IPS-18c (cell line): ENCODE results near the gene REXO1.

Experiments used
- H3K4me3 ChIP-seq: 2 replicates; pipeline ENCODE4 v1.7.0; 2013; ENCODE audit warnings: low read depth, mild to moderate bottlenecking, low read length, moderate library complexity; ENCODE audit not compliant: insufficient read depth
- H3K9me3 ChIP-seq: one replicate; pipeline ENCODE4 v1.6.1; 2013; ENCODE audit warnings: mild to moderate bottlenecking, low read length, moderate library complexity; ENCODE audit not compliant: control insufficient read depth, insufficient read depth

The REXO1 gene

GRCh38 chr19:1863638-1864479 is 15.6 kb upstream of the REXO1 start:
- H3K4me3 ChIP-seq = peak overlapping the region; percentile 76; the same call in 1 of the 2 replicates

GRCh38 chr19:1863328-1863637 is 15.0 kb upstream of the REXO1 start, which contains the start of gene KLF16:
KLF16 (minus strand) TSS chr19:1863579; CDS start chr19:1863497, 82 bp downstream.
- Histone ChIP-seq H3K4me3 (peak within 1 kb of the TSS; percentile 76), H3K9me3 (no peaks in the 10 kb centered on the region)

More at GRCh38 chr19:1863638-1864479, 15.6 kb upstream of the REXO1 start:
- H3K9me3 ChIP-seq = no peaks in the 10 kb centered on the region

GRCh38 chr19:1862424-1863327 is 14.4 kb upstream of the REXO1 start:
- H3K4me3 ChIP-seq = peak overlapping the region; percentile 74
- no peaks in the 10 kb centered on the region for H3K9me3 ChIP-seq

- H3K4me3 ChIP-seq = peak overlapping the region; percentile 69
- H3K9me3 ChIP-seq = no peaks in the 10 kb centered on the region
Observed at GRCh38 chr19:1862068-1862423, 13.8 kb upstream of the REXO1 start.

GRCh38 chr19:1861599-1862031 is 13.3 kb upstream of the REXO1 start:
- no peaks in the 10 kb centered on the region for H3K9me3 ChIP-seq
- H3K4me3 ChIP-seq = peak overlapping the region; percentile 69

GRCh38 chr19:1860821-1861598 is 12.7 kb upstream of the REXO1 start:
- Histone ChIP-seq H3K9me3 (no peaks in the 10 kb centered on the region), H3K4me3 (peak overlapping the region; percentile 69)

- peak overlapping the region; percentile 69 for H3K4me3 ChIP-seq
- no peaks in the 10 kb centered on the region for H3K9me3 ChIP-seq
Observed at GRCh38 chr19:1860042-1860775, 11.9 kb upstream of the REXO1 start.

GRCh38 chr19:1859331-1859781 is 11.1 kb upstream of the REXO1 start:
- Histone ChIP-seq H3K9me3 (no peaks in the 10 kb centered on the region), H3K4me3 (peak overlapping the region; percentile 34)

- Histone ChIP-seq H3K9me3 (no peaks in the 10 kb centered on the region), H3K4me3 (peak overlapping the region; percentile 34; the same call in 1 of the 2 replicates)
Observed at GRCh38 chr19:1858412-1859081, 10.3 kb upstream of the REXO1 start.

- peak overlapping the region; percentile 57 for H3K4me3 ChIP-seq
Observed at GRCh38 chr19:1857648-1858326, 9.5 kb upstream of the REXO1 start.

GRCh38 chr19:1856698-1857603 is 8.7 kb upstream of the REXO1 start:
- peak overlapping the region; percentile 57 for H3K4me3 ChIP-seq
- no peaks in the 10 kb centered on the region for H3K9me3 ChIP-seq

More at GRCh38 chr19:1857648-1858326, 9.5 kb upstream of the REXO1 start:
- H3K9me3 ChIP-seq = no peaks in the 10 kb centered on the region

- peak overlapping the region; percentile 57 for H3K4me3 ChIP-seq
- no peaks in the 10 kb centered on the region for H3K9me3 ChIP-seq
Observed at GRCh38 chr19:1856345-1856697, 8.0 kb upstream of the REXO1 start.

- Histone ChIP-seq H3K9me3 (no peaks in the 10 kb centered on the region), H3K4me3 (no peak overlapping the region; the same call in none of the 2 replicates)
Observed at GRCh38 chr19:1855828-1856255, 7.6 kb upstream of the REXO1 start.

GRCh38 chr19:1855040-1855827 is 7.0 kb upstream of the REXO1 start:
- Histone ChIP-seq H3K9me3 (no peaks in the 10 kb centered on the region), H3K4me3 (peak overlapping the region; percentile 39)
